Suprapubic skin (tissue), 4 donors: ENCODE data around the gene NFE2L1. TPM values are rescaled to one million over a fixed set of nuclear protein-coding genes. Genes with fewer than 3 reads are reported as not detected.
"Not testable (repeated sequence)": the region's sequence is repeated elsewhere in the genome, so short reads cannot be mapped to it uniquely, and the experiment has no call there.

ENCODE experiments used
- DNase-seq, 2 donors: peaks; one replicate each; pipeline ENCODE4 v3.0.0-alpha.2; 2019; ENCODE audit warnings: low spot score in 2 of 2
- H3K27ac ChIP-seq: fragments of 200-600 bp; sonication (generic); one replicate; pipeline ENCODE4 v1.5.1; 2019
- H3K27me3 ChIP-seq: fragments of 200-600 bp; sonication (generic); one replicate; pipeline ENCODE4 v1.5.1; 2019
- H3K36me3 ChIP-seq: fragments of 200-600 bp; sonication (generic); one replicate; pipeline ENCODE4 v1.5.1; 2019
- H3K4me1 ChIP-seq: fragments of 200-600 bp; sonication (generic); one replicate; pipeline ENCODE4 v1.5.1; 2019
- H3K4me3 ChIP-seq: fragments of 200-600 bp; sonication (generic); one replicate; pipeline ENCODE4 v1.5.1; 2019; ENCODE audit warnings: mild to moderate bottlenecking
- H3K9me3 ChIP-seq: fragments of 200-600 bp; sonication (generic); one replicate; pipeline ENCODE4 v1.5.1; 2019
- CTCF ChIP-seq, 2 donors: fragments of 200-600 bp in 1 of 2; fragments of 450-650 bp in 1 of 2; sonication (generic) in 1 of 2; IDR thresholded peaks; one replicate each; pipeline ENCODE4 v1.5.1; 2016 to 2019; ENCODE audit warnings: antibody characterized with exemption in 2 of 2, mild to moderate bottlenecking in 1 of 2, moderate library complexity in 1 of 2
- EP300 ChIP-seq: sonication (generic); formaldehyde crosslinking; IDR thresholded peaks from one replicate; pipeline ENCODE4 v1.6.1; 2017; ENCODE audit warnings: antibody characterized with exemption
- POLR2A ChIP-seq, 2 donors: fragments of 450-650 bp; IDR thresholded peaks; one replicate each; pipeline ENCODE4 v1.6.1; 2017; ENCODE audit warnings: antibody characterized with exemption in 2 of 2, mild to moderate bottlenecking in 2 of 2, moderate library complexity in 2 of 2
- POLR2AphosphoS5 ChIP-seq, 3 donors: sonication (generic); formaldehyde crosslinking; IDR thresholded peaks; one replicate each; pipeline ENCODE4 v1.6.1; 2017; ENCODE audit warnings: antibody characterized with exemption in 3 of 3
- WGBS: methylation state at CpG from one replicate; pipeline ENCODE4 v1.1.5; 2018; 5-methylcytosine and 5-hydroxymethylcytosine counted together
- total RNA-seq, 4 donors: library from RNA; depleted of rRNA; stranded (reverse); fragments of >200 nt; gene quantifications; one replicate each; pipeline ENCODE4 v1.1.0, GENCODE V29; 2016

The NFE2L1 gene
- total RNA-seq, 4 donors from 2014 or later = 89.9 to 250 (median 138) TPM

- Histone ChIP-seq H3K27me3 (no peaks in the 10 kb centered on the region), H3K36me3 (peaks cover 3% of the 10 kb centered on the region), H3K27ac (no peak overlapping the region), H3K4me1 (peaks cover 46% of the 10 kb centered on the region), H3K9me3 (no peaks in the 10 kb centered on the region), H3K4me3 (no peak overlapping the region)
- DNase-seq = no peak
- no peak for TF ChIP-seq CTCF (IDR thresholded peaks at IDR 0.05)
- TF ChIP-seq EP300 = no peak
- no peak for TF ChIP-seq POLR2A (IDR thresholded peaks at IDR 0.05)
- TF ChIP-seq POLR2AphosphoS5 (IDR thresholded peaks at IDR 0.05) = no peak
- WGBS = 100% methylated on average over 1 of the region's 1 CpG
Observed at GRCh38 chr17:48028736-48029135, 19.4 kb upstream of the NFE2L1 start.

DNA sequence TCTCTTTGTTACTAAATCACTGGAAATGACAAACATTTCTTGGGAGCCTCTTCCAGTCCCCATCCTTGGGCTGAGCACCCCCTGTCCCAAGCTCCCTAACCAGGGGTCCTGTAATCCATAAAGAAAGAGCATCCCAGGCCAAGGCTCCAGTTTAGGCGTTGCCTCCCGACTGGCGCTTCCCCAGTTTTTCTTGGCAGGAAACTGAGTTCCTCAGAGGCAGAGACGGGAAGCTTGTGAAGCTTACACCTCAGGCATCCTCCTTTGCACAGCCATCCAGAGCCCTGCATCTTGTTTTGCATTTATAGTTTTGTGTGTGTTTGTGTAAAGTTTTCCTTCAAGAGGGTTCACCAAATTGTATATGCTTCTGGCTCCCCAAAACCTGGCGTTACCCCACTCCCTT is 17.6 kb upstream of the NFE2L1 start:
- Histone ChIP-seq H3K4me3 (no peak overlapping the region), H3K4me1 (peaks cover 31% of the 10 kb centered on the region), H3K27me3 (no peaks in the 10 kb centered on the region), H3K27ac (peak overlapping the region; percentile 15), H3K36me3 (peaks cover 3% of the 10 kb centered on the region), H3K9me3 (no peaks in the 10 kb centered on the region)
- no peak for TF ChIP-seq EP300
- no peak for TF ChIP-seq CTCF (IDR thresholded peaks at IDR 0.05)
- TF ChIP-seq POLR2A (IDR thresholded peaks at IDR 0.05) = no peak
- TF ChIP-seq POLR2AphosphoS5 (IDR thresholded peaks at IDR 0.05) = no peak
- WGBS = 34% methylated on average over 5 of the region's 5 CpGs
- no peak for DNase-seq

- Histone ChIP-seq H3K27me3 (no peaks in the 10 kb centered on the region), H3K9me3 (no peaks in the 10 kb centered on the region), H3K4me3 (no peak overlapping the region), H3K4me1 (peaks cover 22% of the 10 kb centered on the region), H3K36me3 (peaks cover 3% of the 10 kb centered on the region), H3K27ac (no peak overlapping the region)
- WGBS = 93% methylated on average over 6 of the region's 6 CpGs
- no peak for DNase-seq
- TF ChIP-seq POLR2AphosphoS5 (IDR thresholded peaks at IDR 0.05) (no peak), EP300 (no peak), CTCF (IDR thresholded peaks at IDR 0.05) (no peak), POLR2A (IDR thresholded peaks at IDR 0.05) (no peak)
Observed at GRCh38 chr17:48031966-48032365, 16.2 kb upstream of the NFE2L1 start.

GRCh38 chr17:48034734-48035133 is 13.4 kb upstream of the NFE2L1 start:
- 92% methylated on average over 12 of the region's 12 CpGs for WGBS
- peaks cover 27% of the 10 kb centered on the region for H3K4me1 ChIP-seq
- H3K9me3 ChIP-seq, DNase-seq, H3K36me3 ChIP-seq, H3K27ac ChIP-seq, H3K4me3 ChIP-seq, H3K27me3 ChIP-seq: not testable (repeated sequence)

GRCh38 chr17:48036693-48037035 is 11.5 kb upstream of the NFE2L1 start:
- H3K36me3 ChIP-seq = peaks cover 3% of the 10 kb centered on the region
- no peaks in the 10 kb centered on the region for H3K27me3 ChIP-seq
- no peaks in the 10 kb centered on the region for H3K9me3 ChIP-seq
- H3K4me3 ChIP-seq = peak overlapping the region; percentile 80
- DNase-seq = no peak
- WGBS = 24% methylated on average over 6 of the region's 6 CpGs
- TF ChIP-seq EP300 (no peak), POLR2AphosphoS5 (IDR thresholded peaks at IDR 0.05) (no peak), POLR2A (IDR thresholded peaks at IDR 0.05) (no peak), CTCF (IDR thresholded peaks at IDR 0.05) (no peak)
- peak overlapping the region; percentile 3 for H3K27ac ChIP-seq
- H3K4me1 ChIP-seq = peaks cover 16% of the 10 kb centered on the region
